ENCODE measurements around the gene PDE5A. TPM values are rescaled to one million over a fixed set of nuclear protein-coding genes. Genes with fewer than 3 reads are reported as not detected.
A peak's percentile ranks its signal among the peaks of the same experiment; 100 is the strongest.

The PDE5A gene
- total RNA-seq, 3 donors from 2014 or later, result 7.5 to 49.8 (median 21.6) TPM

GRCh38 chr4:119632216-119632615 lies 3.6 kb upstream of the PDE5A start:
- Histone ChIP-seq H3K27ac (no peak overlapping the region), H3K27me3 (no peaks in the 10 kb centered on the region), H3K9me3 (no peaks in the 10 kb centered on the region), H3K36me3 (no peaks in the 10 kb centered on the region), H3K4me3 (no peak overlapping the region), H3K4me1 (no peaks in the 10 kb centered on the region)
- intact Hi-C loops (cut with DNase I; ENCODE audit: low total_unique reads), result no loop called here
- TF ChIP-seq POLR2A (IDR thresholded peaks at IDR 0.05) (no peak), POLR2AphosphoS5 (IDR thresholded peaks at IDR 0.05) (no peak), CTCF (IDR thresholded peaks at IDR 0.05) (no peak)
- DNase-seq (ENCODE audit: low spot score in 2 of 2), result no peak

GRCh38 chr4:119629142-119629471 lies 503 bp upstream of the PDE5A start:
- Histone ChIP-seq H3K4me1 (no peaks in the 10 kb centered on the region), H3K27ac (peak overlapping the region; percentile 75 to 93), H3K27me3 (no peaks in the 10 kb centered on the region), H3K36me3 (no peaks in the 10 kb centered on the region), H3K9me3 (no peaks in the 10 kb centered on the region), H3K4me3 (peak overlapping the region; percentile 72 to 89 (median 86))
- intact Hi-C loops (cut with DNase I; ENCODE audit: low total_unique reads), result no loop called here
- no peak for DNase-seq (ENCODE audit: low spot score in 2 of 2)
- TF ChIP-seq POLR2AphosphoS5 (IDR thresholded peaks at IDR 0.05) (no peak), CTCF (IDR thresholded peaks at IDR 0.05) (peak in 1 of 3 donors; percentile 3)

- Histone ChIP-seq H3K27ac (peak overlapping the region; percentile 75 to 93), H3K27me3 (no peaks in the 10 kb centered on the region), H3K9me3 (no peaks in the 10 kb centered on the region), H3K36me3 (no peaks in the 10 kb centered on the region), H3K4me3 (peak overlapping the region; percentile 72 to 89 (median 86)), H3K4me1 (no peaks in the 10 kb centered on the region)
- TF ChIP-seq POLR2AphosphoS5 (IDR thresholded peaks at IDR 0.05), result no peak
- TF ChIP-seq CTCF (IDR thresholded peaks at IDR 0.05), result peak in 2 of 3 donors; percentile 15 to 88
- intact Hi-C loops (cut with DNase I; ENCODE audit: low total_unique reads), result no loop called here
- DNase-seq (ENCODE audit: low spot score in 2 of 2), result peak; percentile 42 to 58
Observed at GRCh38 chr4:119627267-119628255, 1.0 kb downstream of the PDE5A start.

- Histone ChIP-seq H3K4me3 (peak overlapping the region; percentile 72 to 89 (median 86)), H3K27me3 (no peaks in the 10 kb centered on the region), H3K27ac (peak overlapping the region; percentile 75 to 93), H3K9me3 (no peaks in the 10 kb centered on the region), H3K36me3 (no peaks in the 10 kb centered on the region), H3K4me1 (no peaks in the 10 kb centered on the region)
- TF ChIP-seq POLR2A (IDR thresholded peaks at IDR 0.05) (no peak), POLR2AphosphoS5 (IDR thresholded peaks at IDR 0.05) (no peak), CTCF (IDR thresholded peaks at IDR 0.05) (no peak)
- intact Hi-C loops (cut with DNase I; ENCODE audit: low total_unique reads), result no loop called here
- DNase-seq (ENCODE audit: low spot score in 2 of 2), result no peak
Observed at GRCh38 chr4:119626943-119627266, 1.7 kb downstream of the PDE5A start.

- DNase-seq (ENCODE audit: low spot score in 2 of 2), result no peak
- intact Hi-C loops (cut with DNase I; ENCODE audit: low total_unique reads), result no loop called here
- Histone ChIP-seq H3K4me3 (peak overlapping the region; percentile 72 to 89 (median 86)), H3K27me3 (no peaks in the 10 kb centered on the region), H3K4me1 (no peaks in the 10 kb centered on the region), H3K36me3 (no peaks in the 10 kb centered on the region), H3K27ac (peak overlapping the region; percentile 73 to 75), H3K9me3 (no peaks in the 10 kb centered on the region)
- TF ChIP-seq POLR2AphosphoS5 (IDR thresholded peaks at IDR 0.05), result no peak
- TF ChIP-seq POLR2A (IDR thresholded peaks at IDR 0.05), result no peak
- TF ChIP-seq CTCF (IDR thresholded peaks at IDR 0.05), result no peak
Observed at GRCh38 chr4:119626420-119626819, 2.2 kb downstream of the PDE5A start.
